AG04449 (cell line): ENCODE measurements around the gene RAB30.
"Not testable (repeated sequence)": the region's sequence is repeated elsewhere in the genome, so short reads cannot be mapped to it uniquely, and the experiment has no call there.

Experiments used
- CTCF ChIA-PET: fragments of 350-600 bp; formaldehyde crosslinking; extraction: SDS; loops from one replicate; lab custom pipeline; 2021; ENCODE audit warnings: antibody characterized with exemption; lab: Yijun Ruan, JAX
- POLR2A ChIA-PET: fragments of 400-600, 350-600 bp; formaldehyde crosslinking; extraction: SDS; loops from one replicate; lab custom pipeline; 2020; ENCODE audit warnings: antibody characterized with exemption, inconsistent platforms; lab: Yijun Ruan, JAX
- DNase-seq: peaks from one replicate; pipeline ENCODE4 v3.0.0-alpha.2; 2010; ENCODE audit warnings: low read depth, low spot score
- H3K4me3 ChIP-seq: 2 replicates; pipeline ENCODE4 v1.5.1; 2011; ENCODE audit warnings: low read depth, mild to moderate bottlenecking, control low read depth, low read length
- CTCF ChIP-seq: IDR thresholded peaks from one replicate; pipeline ENCODE4 v1.5.1; 2011; ENCODE audit warnings: mild to moderate bottlenecking, moderate library complexity, low read length, control low read depth, inconsistent platforms; ENCODE audit not compliant: insufficient read depth; ENCODE audit errors: missing control alignments

Gene RAB30

GRCh38 chr11:82967381-82967780, 104.3 kb downstream of the RAB30 start:
- ChIA-PET POLR2A (no interaction called here), CTCF (no interaction called here)
- DNase-seq: no peak
- no peak overlapping the region for H3K4me3 ChIP-seq
- TF ChIP-seq CTCF: no peak

- CTCF ChIA-PET: interaction anchor here (1.9 to 3.2 kb wide), 2 partner anchors 13 to 35 kb away, joined by 4 to 8 read pairs; no protein-coding TSS in a partner anchor
- POLR2A ChIA-PET, H3K4me3 ChIP-seq, DNase-seq: not testable (repeated sequence)
Observed at GRCh38 chr11:82962021-82962420, 109.7 kb downstream of the RAB30 start.

GRCh38 chr11:82960779-82961143, 110.9 kb downstream of the RAB30 start:
- H3K4me3 ChIP-seq: no peak overlapping the region
- POLR2A ChIA-PET: no interaction called here
- DNase-seq: no peak
- CTCF ChIA-PET: interaction anchor here (1.9 to 3.2 kb wide), 2 partner anchors 12 to 34 kb away, joined by 4 to 8 read pairs; no protein-coding TSS in a partner anchor
- TF ChIP-seq CTCF: no peak

- ChIA-PET CTCF (interaction anchor here (1.0 to 3.2 kb wide), 3 partner anchors 12 to 33 kb away, joined by 3 to 8 read pairs (median 4); no protein-coding TSS in a partner anchor), POLR2A (no interaction called here)
- DNase-seq: no peak
- H3K4me3 ChIP-seq: no peak overlapping the region
- no peak for TF ChIP-seq CTCF
Observed at GRCh38 chr11:82959987-82960778, 111.5 kb downstream of the RAB30 start.

GRCh38 chr11:82955736-82956453, 115.8 kb downstream of the RAB30 start:
- CTCF ChIA-PET, POLR2A ChIA-PET, H3K4me3 ChIP-seq, DNase-seq: not testable (repeated sequence)

- CTCF ChIA-PET, POLR2A ChIA-PET, H3K4me3 ChIP-seq, DNase-seq: not testable (repeated sequence)
Observed at GRCh38 chr11:82950502-82950901, 121.2 kb downstream of the RAB30 start.

GRCh38 chr11:82949352-82949751, 122.3 kb downstream of the RAB30 start:
- no peak for DNase-seq
- no peak for TF ChIP-seq CTCF
- ChIA-PET CTCF (no interaction called here), POLR2A (no interaction called here)
- H3K4me3 ChIP-seq: no peak overlapping the region
